Measurements from ENCODE around the gene KIF6.

- TF ChIP-seq POLR2A (IDR thresholded peaks at IDR 0.05; ENCODE audit: low read depth) (no peak), CTCF (IDR thresholded peaks at IDR 0.05) (no peak), POLR2AphosphoS5 (IDR thresholded peaks at IDR 0.05) (no peak)
Measured at GRCh38 chr6:39773782-39774181, 48.6 kb upstream of the KIF6 start.

Measured in esophagus muscularis mucosa (tissue), 3 donors.